Measurements from ENCODE around the gene LRIF1. TPM values are rescaled to one million over a fixed set of nuclear protein-coding genes. Genes with fewer than 3 reads are reported as not detected.
A peak's percentile ranks its signal among the peaks of the same experiment; 100 is the strongest.
"Not testable (repeated sequence)": the region's sequence is repeated elsewhere in the genome, so short reads cannot be mapped to it uniquely, and the experiment has no call there.

The LRIF1 gene
- 10 to 100 TPM; 14.3 to 15.4 TPM for total RNA-seq
- long read RNA-seq, transcript LRIF1-202 (3 exons, 1,796 nt) = major isoform, 9 of 12 reads
- long read RNA-seq, partial matches to known transcripts = 0 of 12 reads
- long read RNA-seq, other reads (novel, unspliced or antisense) = 3 of 12 reads

GRCh38 chr1:110963691-110964454, at the start of gene LRIF1:
Gene LRIF1 (minus strand): TSS chr1:110963922. CDS start chr1:110963688, 234 bp downstream.
- DNase-seq = peak; percentile 100
- intact Hi-C loops (cut with DNase I) = no loop called here
- ATAC-seq = peak; percentile 100

GRCh38 chr1:111008031-111008430, 44.3 kb upstream of the LRIF1 start:
- intact Hi-C loops (cut with DNase I) = no loop called here
- DNase-seq = no peak
- ATAC-seq = no peak

- ATAC-seq (no peak), DNase-seq (no peak)
- intact Hi-C loops (cut with DNase I) = no loop called here
These were observed 42.8 kb upstream of the LRIF1 start for GRCh38 chr1:111006556-111006955.

GRCh38 chr1:110999607-111000006, 35.9 kb upstream of the LRIF1 start:
- intact Hi-C loops (cut with DNase I); DNase-seq; ATAC-seq: not testable (repeated sequence)

- intact Hi-C loops (cut with DNase I); DNase-seq; ATAC-seq: not testable (repeated sequence)
These were observed 28.6 kb upstream of the LRIF1 start for GRCh38 chr1:110992329-110992728.

GRCh38 chr1:110991295-110991694, 27.6 kb upstream of the LRIF1 start:
- ATAC-seq; DNase-seq; intact Hi-C loops (cut with DNase I): not testable (repeated sequence)

GRCh38 chr1:110990541-110990940, 26.8 kb upstream of the LRIF1 start:
- no peak for DNase-seq
- ATAC-seq = no peak

GRCh38 chr1:110986407-110986891, 22.7 kb upstream of the LRIF1 start:
- no peak for DNase-seq
- intact Hi-C loops (cut with DNase I) = no loop called here
- no peak for ATAC-seq

More at GRCh38 chr1:110990541-110990940, 26.8 kb upstream of the LRIF1 start:
- intact Hi-C loops (cut with DNase I) = no loop called here

GRCh38 chr1:110982320-110982719, 18.6 kb upstream of the LRIF1 start:
- intact Hi-C loops (cut with DNase I) = no loop called here
- ATAC-seq (no peak), DNase-seq (no peak)

- DNase-seq (no peak), ATAC-seq (no peak)
- intact Hi-C loops (cut with DNase I) = no loop called here
These were observed 15.4 kb upstream of the LRIF1 start for GRCh38 chr1:110979154-110979553.

GRCh38 chr1:110976089-110976488, 12.4 kb upstream of the LRIF1 start:
- no peak for DNase-seq
- ATAC-seq = no peak
- intact Hi-C loops (cut with DNase I) = no loop called here

GRCh38 chr1:110975265-110975664, 11.5 kb upstream of the LRIF1 start:
- no peak for ATAC-seq
- no peak for DNase-seq
- intact Hi-C loops (cut with DNase I) = no loop called here

- ATAC-seq = no peak
- DNase-seq = no peak
- intact Hi-C loops (cut with DNase I) = no loop called here
These were observed 3.5 kb upstream of the LRIF1 start for GRCh38 chr1:110967256-110967655.

GRCh38 chr1:110964455-110964903, 757 bp upstream of the LRIF1 start:
- no peak for ATAC-seq
- DNase-seq = no peak
- intact Hi-C loops (cut with DNase I) = no loop called here

GRCh38 chr1:110962892-110963690, 631 bp downstream of the LRIF1 start:
- ATAC-seq (peak; percentile 46 to 65), DNase-seq (peak; percentile 65)
- intact Hi-C loops (cut with DNase I) = no loop called here

- ATAC-seq = no peak
- intact Hi-C loops (cut with DNase I) = no loop called here
- DNase-seq = no peak
These were observed 1.8 kb downstream of the LRIF1 start for GRCh38 chr1:110961902-110962301.

- no peak for DNase-seq
- intact Hi-C loops (cut with DNase I) = no loop called here
- ATAC-seq = no peak
These were observed 2.8 kb downstream of the LRIF1 start for GRCh38 chr1:110960777-110961420.

GRCh38 chr1:110957798-110958197, 5.9 kb downstream of the LRIF1 start:
- ATAC-seq (no peak), DNase-seq (no peak)
- intact Hi-C loops (cut with DNase I) = no loop called here

GRCh38 chr1:110956586-110956985, 7.1 kb downstream of the LRIF1 start:
- no peak for ATAC-seq
- intact Hi-C loops (cut with DNase I) = no loop called here
- no peak for DNase-seq
